SW480 (cell line): ENCODE results near the gene CLIP4.
A peak's percentile ranks its signal among the peaks of the same experiment; 100 is the strongest.

Source experiments
- DNase-seq: peaks from one replicate; pipeline ENCODE4 v3.0.0-alpha.2; 2016; ENCODE audit warnings: low spot score

The CLIP4 gene

GRCh38 chr2:29222381-29223179 lies 107.4 kb downstream of the CLIP4 start:
- DNase-seq, result no peak

- no peak for DNase-seq
These were observed 108.0 kb downstream of the CLIP4 start for GRCh38 chr2:29223257-29223656.

GRCh38 chr2:29223851-29224692 lies 108.9 kb downstream of the CLIP4 start:
- peak; percentile 37 for DNase-seq

GRCh38 chr2:29224693-29225551 lies 109.7 kb downstream of the CLIP4 start:
- DNase-seq, result no peak

- no peak for DNase-seq
These were observed 110.6 kb downstream of the CLIP4 start for GRCh38 chr2:29225814-29226213.

GRCh38 chr2:29226375-29226774 lies 111.2 kb downstream of the CLIP4 start:
- DNase-seq, result no peak

- DNase-seq, result no peak
These were observed 111.6 kb downstream of the CLIP4 start for GRCh38 chr2:29226808-29227207.

GRCh38 chr2:29227935-29228675 lies 112.9 kb downstream of the CLIP4 start:
- no peak for DNase-seq

- no peak for DNase-seq
These were observed 113.7 kb downstream of the CLIP4 start for GRCh38 chr2:29228947-29229346.

- DNase-seq, result no peak
These were observed 114.4 kb downstream of the CLIP4 start for GRCh38 chr2:29229640-29230039.

GRCh38 chr2:29232041-29232440 lies 116.8 kb downstream of the CLIP4 start:
- no peak for DNase-seq

GRCh38 chr2:29233428-29233827 lies 118.2 kb downstream of the CLIP4 start:
- no peak for DNase-seq

- no peak for DNase-seq
These were observed 120.2 kb downstream of the CLIP4 start for GRCh38 chr2:29235411-29235810.

GRCh38 chr2:29236074-29236473 lies 120.9 kb downstream of the CLIP4 start:
- no peak for DNase-seq

GRCh38 chr2:29238497-29238896 lies 123.3 kb downstream of the CLIP4 start:
- DNase-seq, result peak; percentile 34
